Stimulated activated CD8-positive, alpha-beta memory T cell treated with anti-CD3 and anti-CD28 coated beads, Interleukin-4, amount 100 ng/mL, for 4 hours (primary cell): Measurements from ENCODE around the gene SPO11.

Experiments used
- DNase-seq, 2 donors: peaks; one replicate each; pipeline ENCODE4 v3.0.0-alpha.2; 2020; ENCODE audit warnings: low read depth in 2 of 2, low spot score in 1 of 2

Gene SPO11

GRCh38 chr20:57374343-57374930, 44.8 kb downstream of the SPO11 start:
- no peak for DNase-seq

GRCh38 chr20:57374931-57375651, 45.5 kb downstream of the SPO11 start:
- DNase-seq: no peak

- no peak for DNase-seq
Measured at GRCh38 chr20:57375652-57376230, 46.1 kb downstream of the SPO11 start.

- no peak for DNase-seq
Measured at GRCh38 chr20:57377350-57377749, 47.7 kb downstream of the SPO11 start.

- DNase-seq: no peak
Measured at GRCh38 chr20:57378107-57378506, 48.5 kb downstream of the SPO11 start.

- DNase-seq: no peak
Measured at GRCh38 chr20:57378646-57379262, 49.2 kb downstream of the SPO11 start.

DNA sequence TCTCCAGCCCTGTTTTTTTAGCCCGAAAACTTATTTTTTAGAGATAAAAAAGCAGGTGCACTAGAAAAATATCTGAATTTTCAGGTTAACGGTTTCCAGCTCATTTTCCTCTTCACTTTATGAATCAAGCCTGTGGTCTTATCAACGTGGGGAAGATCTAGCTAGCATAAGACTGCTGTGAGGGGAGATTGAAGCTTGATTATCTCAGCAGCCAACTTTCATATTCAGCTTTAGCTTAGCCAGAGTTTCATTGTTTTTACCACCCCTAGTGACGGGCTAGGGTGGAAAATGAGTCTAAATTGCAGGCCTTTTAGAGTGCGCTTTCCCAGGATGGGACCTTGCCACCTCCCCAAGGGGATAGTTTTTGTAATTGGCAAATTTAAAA, 49.7 kb downstream of the SPO11 start:
- no peak for DNase-seq

GRCh38 chr20:57380081-57380750, 50.6 kb downstream of the SPO11 start:
- DNase-seq: no peak

- peak; percentile 64 to 86 for DNase-seq
Measured at GRCh38 chr20:57381596-57382503, 52.2 kb downstream of the SPO11 start.

GRCh38 chr20:57382516-57382915, 52.9 kb downstream of the SPO11 start:
- no peak for DNase-seq

DNA sequence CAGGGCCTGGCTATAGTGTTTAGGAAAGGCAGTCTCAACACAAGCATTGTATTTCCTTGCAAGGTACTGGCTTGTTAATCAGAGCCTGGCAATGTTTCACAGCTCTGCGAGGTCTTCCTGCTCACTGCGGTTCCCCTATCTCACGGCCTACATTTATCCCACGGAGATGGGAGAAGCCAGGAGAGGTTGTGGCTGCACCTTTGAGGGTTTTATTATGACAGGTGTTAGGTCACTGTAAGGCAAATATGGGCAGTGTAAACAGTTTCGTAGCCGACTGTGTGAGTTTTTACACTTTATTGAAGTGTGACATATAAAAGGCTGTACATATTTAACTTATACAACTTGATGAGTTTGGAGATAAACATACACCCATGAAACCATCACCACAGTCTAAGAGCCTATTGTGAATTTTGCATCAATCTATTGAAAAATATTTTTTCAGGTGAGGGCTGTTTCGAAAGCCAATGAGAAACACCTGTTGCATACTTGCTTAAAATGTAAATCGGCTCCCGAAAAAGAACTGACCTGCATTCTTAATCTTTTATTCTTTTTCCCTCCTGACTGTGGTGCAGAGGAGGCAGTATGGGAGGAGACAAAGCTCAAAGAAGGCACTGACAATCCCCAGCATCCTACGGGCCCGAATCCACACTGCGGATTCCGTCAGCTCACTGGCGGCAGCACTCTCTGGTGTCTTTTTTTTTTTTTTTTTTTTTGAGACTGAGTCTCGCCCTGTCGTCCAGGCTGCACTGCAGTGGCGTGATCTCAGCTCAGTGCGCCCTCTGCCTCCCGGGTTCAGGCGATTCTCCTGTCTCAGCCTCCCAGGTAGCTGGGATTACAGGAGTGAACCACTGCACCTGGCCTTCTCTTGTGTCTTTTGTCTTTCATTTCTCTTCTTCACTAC, 54.1 kb downstream of the SPO11 start:
- DNase-seq: no peak

DNA sequence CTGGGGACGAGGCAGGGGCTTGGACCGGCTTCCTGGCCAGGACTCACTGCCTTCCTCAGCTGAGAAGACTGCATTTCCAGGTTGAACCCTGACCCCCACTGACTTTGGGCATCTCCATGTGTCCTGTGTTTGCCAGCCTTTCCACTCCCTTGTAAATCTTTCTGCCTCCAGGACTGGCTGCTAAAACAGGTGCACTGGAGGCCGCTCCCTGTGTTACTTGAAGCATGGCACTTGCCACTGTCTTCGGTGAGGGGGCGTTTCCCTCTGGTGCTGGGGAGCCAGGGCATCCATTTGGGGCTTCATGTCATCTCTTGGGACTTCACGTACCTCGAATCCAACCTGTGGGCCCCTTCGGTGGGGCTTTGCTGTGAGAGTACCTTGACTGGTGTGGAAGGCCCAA, 54.9 kb downstream of the SPO11 start:
- DNase-seq: no peak

GRCh38 chr20:57384953-57385761, 55.6 kb downstream of the SPO11 start:
- no peak for DNase-seq

DNA sequence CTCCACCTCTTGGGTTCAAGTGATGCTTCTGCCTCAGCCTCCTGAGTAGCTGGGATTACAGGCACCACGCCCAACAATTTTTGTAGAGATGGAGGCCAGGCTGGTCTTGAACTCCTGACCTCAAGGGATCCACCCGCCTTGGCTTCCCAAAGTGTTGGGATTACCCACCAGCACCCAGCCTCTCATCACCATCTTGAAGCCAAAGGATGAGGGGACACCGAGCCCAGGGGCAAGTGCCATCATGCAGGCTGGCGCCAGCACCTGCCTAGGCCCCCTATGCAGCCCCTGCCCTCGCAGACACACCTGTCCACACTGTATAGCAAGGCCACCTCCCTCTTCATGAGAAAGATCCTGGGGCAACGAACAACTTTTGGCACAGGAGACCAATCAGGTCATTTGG, 56.3 kb downstream of the SPO11 start:
- DNase-seq: no peak

- DNase-seq: no peak
Measured at GRCh38 chr20:57386762-57387161, 57.2 kb downstream of the SPO11 start.

DNA sequence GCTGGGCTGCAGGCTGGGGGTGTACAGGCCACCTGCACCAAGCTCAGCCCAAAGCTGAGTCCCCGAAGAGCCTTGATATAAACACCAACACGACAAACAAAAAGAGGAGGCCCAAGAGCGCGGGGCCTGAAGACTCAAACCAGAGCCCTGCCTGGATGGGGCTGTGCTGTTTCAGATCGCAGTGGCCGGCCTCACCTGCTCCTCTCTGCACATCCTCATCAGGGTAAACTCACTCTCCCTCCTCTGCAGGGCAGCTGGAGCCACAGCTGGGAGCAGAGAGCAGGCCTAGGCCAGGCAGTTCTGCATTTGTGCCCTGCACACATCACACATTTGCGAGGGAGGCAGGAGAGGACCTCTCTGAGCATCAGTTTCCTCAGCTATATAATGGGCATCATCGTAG, 57.9 kb downstream of the SPO11 start:
- no peak for DNase-seq

- no peak for DNase-seq
Measured at GRCh38 chr20:57387945-57388371, 58.4 kb downstream of the SPO11 start.

DNA sequence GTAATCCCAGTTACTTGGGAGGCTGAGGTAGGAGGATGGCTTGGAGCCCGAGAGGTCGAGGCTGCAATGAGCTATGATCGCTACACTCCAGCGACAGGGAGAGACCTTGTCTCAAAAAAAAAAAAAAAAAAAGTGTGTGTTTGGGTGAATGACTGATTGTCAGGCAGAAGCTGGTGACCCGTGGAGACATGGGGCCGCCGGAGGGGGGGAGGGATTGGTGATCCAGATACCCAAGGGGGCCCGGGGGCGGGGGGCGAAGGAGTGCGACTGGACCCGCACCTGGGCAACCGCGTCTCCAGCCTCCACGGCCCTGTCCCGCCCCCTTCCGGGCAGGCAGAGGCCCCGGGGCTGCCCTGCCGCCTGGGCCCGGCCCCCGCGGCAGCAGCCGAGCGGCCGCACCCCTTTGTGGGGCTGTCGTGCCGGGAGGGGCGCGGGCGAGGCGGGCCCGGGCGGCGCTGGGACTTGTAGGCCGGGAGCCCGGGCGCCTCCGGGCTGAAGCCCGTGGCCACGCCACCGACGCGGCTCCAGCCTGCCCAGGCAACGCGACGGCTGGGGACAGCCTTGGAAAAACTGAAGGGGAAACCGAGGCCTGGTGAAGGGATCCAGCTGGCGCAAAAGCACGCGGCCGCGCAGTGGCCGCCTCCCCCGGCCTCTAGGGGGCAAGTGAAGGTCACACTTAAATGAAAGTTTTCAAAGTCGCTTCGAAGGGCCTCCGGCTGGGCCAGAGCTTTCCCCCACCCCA, 59.5 kb downstream of the SPO11 start:
- DNase-seq: no peak
